CD4-positive, alpha-beta T cell treated with Interleukin-2 at 100 ng/mL for 4 hours (primary cell): Measurements from ENCODE around the gene NLE1.
A peak's percentile ranks its signal among the peaks of the same experiment; 100 is the strongest.
"Not testable (repeated sequence)": the region's sequence is repeated elsewhere in the genome, so short reads cannot be mapped to it uniquely, and the experiment has no call there.

ENCODE experiments used
- DNase-seq: peaks from one replicate; pipeline ENCODE4 v3.0.0-alpha.2; 2020; ENCODE audit warnings: low spot score

NLE1 gene

GRCh38 chr17:35161281-35161761 is 19.2 kb upstream of the NLE1 start:
- peak; percentile 53 for DNase-seq

- DNase-seq = peak; percentile 50
Measured at GRCh38 chr17:35160354-35161201, 18.5 kb upstream of the NLE1 start.

- no peak for DNase-seq
Measured at GRCh38 chr17:35159940-35160339, 17.8 kb upstream of the NLE1 start.

GRCh38 chr17:35155246-35155645 is 13.1 kb upstream of the NLE1 start:
- DNase-seq = no peak

- no peak for DNase-seq
Measured at GRCh38 chr17:35154196-35155165, 12.4 kb upstream of the NLE1 start.

- DNase-seq = no peak
Measured at GRCh38 chr17:35152421-35153140, 10.5 kb upstream of the NLE1 start.

GRCh38 chr17:35151080-35151479 is 9.0 kb upstream of the NLE1 start:
- not testable (repeated sequence) for DNase-seq

- no peak for DNase-seq
Measured at GRCh38 chr17:35149941-35150340, 7.8 kb upstream of the NLE1 start.

- no peak for DNase-seq
Measured at GRCh38 chr17:35148144-35148543, 6.0 kb upstream of the NLE1 start.

GRCh38 chr17:35147375-35147905 is 5.3 kb upstream of the NLE1 start, which contains the start of gene UNC45B:
Gene UNC45B (plus strand): TSS chr17:35147817. CDS start chr17:35148264, 447 bp downstream.
- no peak for DNase-seq

- DNase-seq = no peak
Measured at GRCh38 chr17:35146214-35146833, 4.2 kb upstream of the NLE1 start.

GRCh38 chr17:35144840-35145239 is 2.7 kb upstream of the NLE1 start:
- DNase-seq = no peak

- no peak for DNase-seq
Measured at GRCh38 chr17:35142467-35142796, 329 bp upstream of the NLE1 start.

- DNase-seq = no peak
Measured at GRCh38 chr17:35138218-35138617, 3.9 kb downstream of the NLE1 start.

- no peak for DNase-seq
Measured at GRCh38 chr17:35135322-35135721, 6.8 kb downstream of the NLE1 start.

- DNase-seq = no peak
Measured at GRCh38 chr17:35132816-35133550, 9.1 kb downstream of the NLE1 start.

GRCh38 chr17:35132099-35132498 is 10.0 kb downstream of the NLE1 start:
- no peak for DNase-seq

- DNase-seq = no peak
Measured at GRCh38 chr17:35130392-35130791, 11.7 kb downstream of the NLE1 start.

- no peak for DNase-seq
Measured at GRCh38 chr17:35129973-35130351, 12.1 kb downstream of the NLE1 start.

GRCh38 chr17:35129154-35129972 is 12.7 kb downstream of the NLE1 start:
- no peak for DNase-seq
